Thoracic aorta (tissue), 2 donors: ENCODE data around the gene DIP2C. TPM values are rescaled to one million over a fixed set of nuclear protein-coding genes. Genes with fewer than 3 reads are reported as not detected.

Source experiments
- ATAC-seq: fragments of 150-250 bp; one replicate; pipeline ENCODE4 v1.8.0; 2017; ENCODE audit warnings: low read depth; ENCODE audit not compliant: insufficient number of reproducible peaks, low FRiP score
- DNase-seq: peaks from one replicate; pipeline ENCODE4 v3.0.0-alpha.2; 2020; ENCODE audit warnings: low spot score
- H3K27ac ChIP-seq, 2 donors: fragments of 200-600 bp; sonication (generic); 1 replicate in 1 of 2; 2 replicates in 1 of 2; pipeline ENCODE4 v1.5.1; 2016; ENCODE audit warnings: mild to moderate bottlenecking in 2 of 2, moderate library complexity in 2 of 2
- H3K27me3 ChIP-seq: fragments of 200-600 bp; sonication (generic); replicated peaks from 2 replicates; pipeline ENCODE4 v1.6.0; 2016; ENCODE audit warnings: mild to moderate bottlenecking; ENCODE audit not compliant: insufficient read depth
- H3K36me3 ChIP-seq: fragments of 200-600 bp; sonication (generic); one replicate; pipeline ENCODE4 v1.5.1; 2016
- H3K4me1 ChIP-seq, 2 donors: fragments of 200-600 bp; sonication (generic); 1 replicate in 1 of 2; 2 replicates in 1 of 2; pipeline versions ENCODE4 v1.5.1 to v1.6.0; 2016; ENCODE audit warnings: low read depth in 2 of 2, mild to moderate bottlenecking in 1 of 2; ENCODE audit not compliant: control insufficient read depth in 1 of 2
- H3K4me3 ChIP-seq: fragments of 200-600 bp; sonication (generic); 2 replicates; pipeline ENCODE4 v1.5.1; 2016; ENCODE audit warnings: mild to moderate bottlenecking
- H3K9me3 ChIP-seq: fragments of 200-600 bp; sonication (generic); 2 replicates; pipeline ENCODE4 v1.5.1; 2016
- total RNA-seq, 2 donors: library from RNA; depleted of rRNA; stranded (reverse); fragments of >200 nt; gene quantifications; one replicate each; pipeline versions ENCODE4 v1.1.0 to v1.2.3, GENCODE V29; 2016
- TF ChIP-seq, protein P1 (sequence below): fragments of 200-600 bp; sonication (generic); IDR thresholded peaks from one replicate; pipeline ENCODE4 v1.5.1; 2019; ENCODE audit warnings: antibody characterized with exemption

Gene DIP2C
- total RNA-seq, 2 donors from 2014 or later: 36.8 to 44.0 TPM

DNA sequence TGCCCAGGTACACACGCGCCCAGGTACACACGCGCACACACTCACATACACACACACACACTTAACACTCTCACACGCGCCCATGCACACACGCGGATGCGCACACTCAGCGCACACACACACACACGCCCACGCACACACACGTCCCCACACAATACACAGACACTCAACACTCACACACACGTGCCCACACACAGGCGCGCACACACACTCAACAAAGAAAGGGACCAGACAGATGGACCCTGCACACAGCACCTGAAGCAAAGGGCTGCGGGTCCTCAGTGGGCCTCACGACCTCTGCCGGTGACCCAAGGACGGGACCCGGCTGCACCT, 296.8 kb downstream of the DIP2C start:
- Histone ChIP-seq H3K4me1 (peaks cover 7 to 49% of the 10 kb centered on the region in 2 donors), H3K9me3 (no peaks in the 10 kb centered on the region), H3K27me3 (no peaks in the 10 kb centered on the region), H3K4me3 (no peak overlapping the region), H3K27ac (no peak overlapping the region), H3K36me3 (no peaks in the 10 kb centered on the region)
- TF ChIP-seq, protein P1, sequence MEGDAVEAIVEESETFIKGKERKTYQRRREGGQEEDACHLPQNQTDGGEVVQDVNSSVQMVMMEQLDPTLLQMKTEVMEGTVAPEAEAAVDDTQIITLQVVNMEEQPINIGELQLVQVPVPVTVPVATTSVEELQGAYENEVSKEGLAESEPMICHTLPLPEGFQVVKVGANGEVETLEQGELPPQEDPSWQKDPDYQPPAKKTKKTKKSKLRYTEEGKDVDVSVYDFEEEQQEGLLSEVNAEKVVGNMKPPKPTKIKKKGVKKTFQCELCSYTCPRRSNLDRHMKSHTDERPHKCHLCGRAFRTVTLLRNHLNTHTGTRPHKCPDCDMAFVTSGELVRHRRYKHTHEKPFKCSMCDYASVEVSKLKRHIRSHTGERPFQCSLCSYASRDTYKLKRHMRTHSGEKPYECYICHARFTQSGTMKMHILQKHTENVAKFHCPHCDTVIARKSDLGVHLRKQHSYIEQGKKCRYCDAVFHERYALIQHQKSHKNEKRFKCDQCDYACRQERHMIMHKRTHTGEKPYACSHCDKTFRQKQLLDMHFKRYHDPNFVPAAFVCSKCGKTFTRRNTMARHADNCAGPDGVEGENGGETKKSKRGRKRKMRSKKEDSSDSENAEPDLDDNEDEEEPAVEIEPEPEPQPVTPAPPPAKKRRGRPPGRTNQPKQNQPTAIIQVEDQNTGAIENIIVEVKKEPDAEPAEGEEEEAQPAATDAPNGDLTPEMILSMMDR: no peak
- no peak for ATAC-seq
- DNase-seq: no peak

DNA sequence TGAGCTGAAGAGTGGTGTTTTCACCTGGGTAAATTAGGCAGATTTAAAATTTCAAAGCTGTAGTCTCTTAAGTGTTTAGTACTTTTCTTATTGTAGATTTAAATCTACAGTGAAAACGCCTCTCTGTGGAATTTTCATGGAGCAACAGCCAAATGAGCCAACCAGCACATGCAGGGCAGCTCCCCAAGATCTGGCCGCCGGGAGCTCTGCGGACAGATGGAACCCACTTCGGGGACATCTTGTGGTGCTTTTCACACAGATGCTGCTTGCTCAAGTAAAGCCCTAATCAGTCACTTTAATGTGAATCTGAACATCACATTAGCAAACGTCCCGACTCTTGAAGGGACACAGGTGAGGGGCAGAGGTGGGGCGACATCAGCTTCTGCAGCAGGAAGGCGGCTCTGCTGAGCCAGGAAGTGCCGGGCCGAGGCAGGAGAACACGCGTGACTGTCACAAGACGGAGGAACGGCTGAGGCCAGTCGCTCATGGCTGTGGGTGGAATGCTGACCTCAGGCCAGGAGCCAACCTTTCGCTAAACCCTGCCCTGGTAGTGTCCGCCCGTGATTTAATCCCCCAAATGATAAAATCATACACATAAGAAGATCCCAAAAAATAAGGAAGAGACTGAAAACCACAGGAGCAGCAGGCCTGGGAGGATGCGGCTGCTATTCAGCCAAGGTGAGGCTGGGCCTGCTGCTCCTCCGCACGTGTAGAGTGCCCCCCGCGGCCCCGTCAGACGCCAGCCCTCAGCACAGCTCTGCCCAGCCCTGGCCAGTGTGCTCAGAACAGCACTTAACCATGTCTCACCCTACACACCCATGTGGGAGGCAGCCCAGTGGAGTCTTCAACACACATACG, 297.4 kb downstream of the DIP2C start:
- Histone ChIP-seq H3K27ac (no peak overlapping the region), H3K4me1 (peaks cover 5 to 44% of the 10 kb centered on the region in 2 donors), H3K27me3 (no peaks in the 10 kb centered on the region), H3K4me3 (no peak overlapping the region), H3K9me3 (no peaks in the 10 kb centered on the region), H3K36me3 (peaks cover 2% of the 10 kb centered on the region)
- no peak for ATAC-seq
- TF ChIP-seq, protein P1: no peak
- no peak for DNase-seq

DNA sequence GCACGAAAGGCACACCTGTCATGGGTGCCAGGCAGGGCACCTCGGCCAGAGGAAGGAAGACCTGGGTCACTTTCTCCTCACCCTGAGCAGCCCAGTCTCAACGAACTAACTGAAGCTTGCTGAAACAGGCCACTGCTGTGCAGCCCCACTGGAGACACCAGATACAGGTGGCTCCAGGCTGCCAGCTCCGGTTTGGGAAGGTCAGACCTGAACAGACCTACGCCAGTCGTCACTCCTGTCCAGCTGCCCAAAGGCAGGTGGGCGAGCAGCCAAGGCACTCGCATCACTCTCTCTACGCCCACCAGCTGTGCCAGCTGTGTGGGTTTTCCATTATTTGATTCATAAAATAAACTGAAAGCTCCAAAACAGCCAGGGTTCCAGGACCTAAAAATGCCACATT, 298.2 kb downstream of the DIP2C start:
- H3K27ac ChIP-seq: no peak overlapping the region

DNA sequence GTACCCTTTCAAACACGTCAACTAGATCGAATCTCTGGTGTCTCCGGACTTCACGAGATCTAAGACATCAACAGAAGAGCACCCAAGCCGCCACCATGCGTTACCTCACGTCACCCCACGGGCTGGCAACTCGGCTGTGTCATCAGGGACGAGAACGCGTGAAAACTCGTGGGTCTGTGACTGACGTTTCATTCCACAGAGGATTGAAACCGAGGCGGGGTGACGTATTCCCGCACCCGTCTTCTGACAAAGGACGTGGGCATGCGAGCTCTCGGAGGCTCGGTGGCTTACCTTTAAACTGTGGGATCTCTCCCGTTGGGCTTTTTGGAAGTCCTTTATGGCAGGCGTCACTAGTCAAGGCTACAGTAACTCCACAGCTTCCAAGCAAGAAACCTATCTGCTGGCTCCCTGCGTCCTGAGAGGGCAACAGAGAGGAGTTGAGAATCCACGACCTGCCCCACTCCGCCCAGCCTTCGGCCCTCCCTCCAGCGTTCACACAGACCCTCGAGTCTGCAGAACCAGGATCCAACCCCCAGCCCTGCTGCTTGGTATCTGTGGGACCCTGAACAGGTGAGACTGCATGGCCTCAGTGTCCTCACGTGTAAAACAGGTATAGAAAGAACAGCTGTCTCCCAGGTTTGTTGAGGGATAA, 298.9 kb downstream of the DIP2C start:
- no peaks in the 10 kb centered on the region for H3K9me3 ChIP-seq
- no peak for DNase-seq
- no peaks in the 10 kb centered on the region for H3K27me3 ChIP-seq
- H3K36me3 ChIP-seq: peaks cover 5% of the 10 kb centered on the region
- peaks cover under 1 to 29% of the 10 kb centered on the region in 2 donors for H3K4me1 ChIP-seq
- no peak for ATAC-seq
- H3K4me3 ChIP-seq: no peak overlapping the region
- TF ChIP-seq, protein P1: no peak
- H3K27ac ChIP-seq: no peak overlapping the region

More for the DNA sequence above, 298.2 kb downstream of the DIP2C start:
- H3K36me3 ChIP-seq: peaks cover 5% of the 10 kb centered on the region
- TF ChIP-seq, protein P1: no peak
- ATAC-seq: no peak
- DNase-seq: no peak
- no peaks in the 10 kb centered on the region for H3K27me3 ChIP-seq
- H3K4me1 ChIP-seq: peaks cover 3 to 36% of the 10 kb centered on the region in 2 donors
- no peaks in the 10 kb centered on the region for H3K9me3 ChIP-seq
- H3K4me3 ChIP-seq: no peak overlapping the region

DNA sequence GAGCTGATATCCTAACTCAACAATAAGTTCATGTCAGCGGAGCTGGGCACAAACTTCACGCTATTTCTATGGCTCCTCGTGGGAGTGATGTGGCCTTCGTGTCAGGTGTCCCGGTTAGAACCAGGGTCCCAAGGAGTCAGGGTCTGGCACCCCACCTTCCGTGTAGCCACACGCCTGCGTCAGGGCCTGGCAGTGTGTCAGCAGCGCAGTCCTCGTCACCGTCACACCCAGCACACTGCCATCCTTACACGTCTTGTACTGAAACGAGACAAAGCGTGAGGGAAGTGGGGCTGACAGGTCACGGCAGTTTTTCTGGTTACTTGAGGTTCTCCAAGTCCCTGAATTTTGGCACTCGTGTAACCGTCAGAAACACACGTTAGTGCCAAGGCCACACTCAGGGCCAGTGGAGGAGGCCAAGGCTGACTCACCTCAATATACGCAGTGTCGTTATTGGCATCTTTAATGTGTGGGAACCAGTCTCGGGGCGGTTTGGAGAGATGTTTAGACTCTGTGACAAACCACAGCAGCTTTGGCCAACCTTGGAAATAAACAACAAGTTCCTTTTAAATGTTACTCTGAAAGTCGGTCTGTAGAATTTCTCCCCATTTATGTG, 299.5 kb downstream of the DIP2C start:
- DNase-seq (no peak), ATAC-seq (no peak)
- TF ChIP-seq, protein P1: no peak
- Histone ChIP-seq H3K36me3 (peaks cover 5% of the 10 kb centered on the region), H3K9me3 (no peaks in the 10 kb centered on the region), H3K4me1 (peaks cover 0 to 27% of the 10 kb centered on the region in 2 donors), H3K27ac (no peak overlapping the region), H3K27me3 (no peaks in the 10 kb centered on the region), H3K4me3 (no peak overlapping the region)
